ENCODE data around the gene TTC7B.

The TTC7B gene

GRCh38 chr14:90632451-90632850 lies 183.8 kb downstream of the TTC7B start:
- TF ChIP-seq POLR2A (IDR thresholded peaks at IDR 0.05; ENCODE audit: extremely low read depth, insufficient read length) (no peak), MYC (IDR thresholded peaks at IDR 0.05; ENCODE audit: low read depth, low read length) (0 out of 2 replicates have a peak, but pooled peaks have one; percentile 48)
- DNase-seq (ENCODE audit: low read depth): peak; percentile 61
- no peak overlapping the region for H3K4me3 ChIP-seq (ENCODE audit: low read depth, low read length)

GRCh38 chr14:90630171-90630806 lies 185.9 kb downstream of the TTC7B start:
- TF ChIP-seq POLR2A (IDR thresholded peaks at IDR 0.05; ENCODE audit: extremely low read depth, insufficient read length): no peak
- 0 out of 2 replicates have a peak, but pooled peaks have one; percentile 32 for TF ChIP-seq MAX (IDR thresholded peaks at IDR 0.05; ENCODE audit: low read depth, low read length)
- no peak for TF ChIP-seq MYC (IDR thresholded peaks at IDR 0.05; ENCODE audit: low read depth, low read length)
- no peak for TF ChIP-seq CTCF (IDR thresholded peaks at IDR 0.05; ENCODE audit: low read depth, low read length)
- peak; percentile 96 for DNase-seq (ENCODE audit: low read depth)
- H3K4me3 ChIP-seq (ENCODE audit: low read depth, low read length): peak overlapping the region; percentile 45

GRCh38 chr14:90629471-90629870 lies 186.8 kb downstream of the TTC7B start:
- DNase-seq (ENCODE audit: low read depth): no peak
- TF ChIP-seq POLR2A (IDR thresholded peaks at IDR 0.05; ENCODE audit: extremely low read depth, insufficient read length) (no peak), CTCF (IDR thresholded peaks at IDR 0.05; ENCODE audit: low read depth, low read length) (no peak), MAX (IDR thresholded peaks at IDR 0.05; ENCODE audit: low read depth, low read length) (no peak), MYC (IDR thresholded peaks at IDR 0.05; ENCODE audit: low read depth, low read length) (no peak)
- H3K4me3 ChIP-seq (ENCODE audit: low read depth, low read length): peak overlapping the region; percentile 45

- no peak for DNase-seq (ENCODE audit: low read depth)
- no peak overlapping the region for H3K4me3 ChIP-seq (ENCODE audit: low read depth, low read length)
- no peak for TF ChIP-seq MAX (IDR thresholded peaks at IDR 0.05; ENCODE audit: low read depth, low read length)
- no peak for TF ChIP-seq CTCF (IDR thresholded peaks at IDR 0.05; ENCODE audit: low read depth, low read length)
- TF ChIP-seq MYC (IDR thresholded peaks at IDR 0.05; ENCODE audit: low read depth, low read length): no peak
- no peak for TF ChIP-seq POLR2A (IDR thresholded peaks at IDR 0.05; ENCODE audit: extremely low read depth, insufficient read length)
Measured at GRCh38 chr14:90628825-90629224, 187.4 kb downstream of the TTC7B start.

GRCh38 chr14:90627478-90627877 lies 188.8 kb downstream of the TTC7B start:
- no peak overlapping the region for H3K4me3 ChIP-seq (ENCODE audit: low read depth, low read length)
- TF ChIP-seq POLR2A (IDR thresholded peaks at IDR 0.05; ENCODE audit: extremely low read depth, insufficient read length) (no peak), MAX (IDR thresholded peaks at IDR 0.05; ENCODE audit: low read depth, low read length) (no peak), MYC (IDR thresholded peaks at IDR 0.05; ENCODE audit: low read depth, low read length) (no peak), CTCF (IDR thresholded peaks at IDR 0.05; ENCODE audit: low read depth, low read length) (no peak)
- peak; percentile 85 for DNase-seq (ENCODE audit: low read depth)

DNA sequence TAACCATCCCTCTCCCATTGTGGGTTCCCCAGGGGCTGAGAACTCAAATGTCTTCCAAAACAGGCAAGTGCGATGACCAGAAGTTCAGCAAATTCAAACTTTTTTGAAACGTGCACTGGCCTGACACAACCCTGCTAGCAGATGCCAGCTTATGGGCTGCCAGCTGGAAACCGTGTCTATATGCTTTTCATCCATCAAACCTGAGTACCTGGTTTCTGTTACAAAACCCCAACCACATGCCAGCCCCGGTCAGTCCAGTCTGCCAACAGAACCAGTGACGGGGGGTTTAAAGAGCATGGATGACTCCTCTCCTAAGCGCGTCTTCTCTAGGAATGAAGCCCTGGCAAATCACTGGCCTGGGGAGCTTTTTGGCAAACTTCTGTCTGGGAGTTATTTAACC lies 189.7 kb downstream of the TTC7B start:
- TF ChIP-seq CTCF (IDR thresholded peaks at IDR 0.05; ENCODE audit: low read depth, low read length): no peak
- no peak for TF ChIP-seq MYC (IDR thresholded peaks at IDR 0.05; ENCODE audit: low read depth, low read length)
- TF ChIP-seq POLR2A (IDR thresholded peaks at IDR 0.05; ENCODE audit: extremely low read depth, insufficient read length): no peak
- TF ChIP-seq MAX (IDR thresholded peaks at IDR 0.05; ENCODE audit: low read depth, low read length): no peak
- DNase-seq (ENCODE audit: low read depth): no peak
- no peak overlapping the region for H3K4me3 ChIP-seq (ENCODE audit: low read depth, low read length)

Data from NB4 (cell line).